CD4-positive, alpha-beta T cell treated with Interferon alpha-2 for 1 hour (primary cell): ENCODE results near the gene BCAS1.

Experiments used
- DNase-seq, 2 donors: peaks; one replicate each; pipeline ENCODE4 v3.0.0-alpha.2; 2020 to 2022

The BCAS1 gene, protein sequence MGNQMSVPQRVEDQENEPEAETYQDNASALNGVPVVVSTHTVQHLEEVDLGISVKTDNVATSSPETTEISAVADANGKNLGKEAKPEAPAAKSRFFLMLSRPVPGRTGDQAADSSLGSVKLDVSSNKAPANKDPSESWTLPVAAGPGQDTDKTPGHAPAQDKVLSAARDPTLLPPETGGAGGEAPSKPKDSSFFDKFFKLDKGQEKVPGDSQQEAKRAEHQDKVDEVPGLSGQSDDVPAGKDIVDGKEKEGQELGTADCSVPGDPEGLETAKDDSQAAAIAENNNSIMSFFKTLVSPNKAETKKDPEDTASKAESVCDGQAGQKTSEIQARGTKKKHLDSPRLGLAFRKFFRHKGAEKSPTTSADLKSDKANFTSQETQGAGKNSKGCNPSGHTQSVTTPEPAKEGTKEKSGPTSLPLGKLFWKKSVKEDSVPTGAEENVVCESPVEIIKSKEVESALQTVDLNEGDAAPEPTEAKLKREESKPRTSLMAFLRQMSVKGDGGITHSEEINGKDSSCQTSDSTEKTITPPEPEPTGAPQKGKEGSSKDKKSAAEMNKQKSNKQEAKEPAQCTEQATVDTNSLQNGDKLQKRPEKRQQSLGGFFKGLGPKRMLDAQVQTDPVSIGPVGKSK

GRCh38 chr20:54070187-54070987, at the start of gene BCAS1:
Gene BCAS1 (minus strand): TSS chr20:54070594. CDS start chr20:54058718, 11,876 bp downstream.
- DNase-seq = no peak

GRCh38 chr20:54119744-54120143, 49.4 kb upstream of the BCAS1 start:
- DNase-seq = no peak

GRCh38 chr20:54118220-54119001, 48.0 kb upstream of the BCAS1 start:
- DNase-seq = no peak

GRCh38 chr20:54116550-54117235, 46.3 kb upstream of the BCAS1 start:
- no peak for DNase-seq

DNA sequence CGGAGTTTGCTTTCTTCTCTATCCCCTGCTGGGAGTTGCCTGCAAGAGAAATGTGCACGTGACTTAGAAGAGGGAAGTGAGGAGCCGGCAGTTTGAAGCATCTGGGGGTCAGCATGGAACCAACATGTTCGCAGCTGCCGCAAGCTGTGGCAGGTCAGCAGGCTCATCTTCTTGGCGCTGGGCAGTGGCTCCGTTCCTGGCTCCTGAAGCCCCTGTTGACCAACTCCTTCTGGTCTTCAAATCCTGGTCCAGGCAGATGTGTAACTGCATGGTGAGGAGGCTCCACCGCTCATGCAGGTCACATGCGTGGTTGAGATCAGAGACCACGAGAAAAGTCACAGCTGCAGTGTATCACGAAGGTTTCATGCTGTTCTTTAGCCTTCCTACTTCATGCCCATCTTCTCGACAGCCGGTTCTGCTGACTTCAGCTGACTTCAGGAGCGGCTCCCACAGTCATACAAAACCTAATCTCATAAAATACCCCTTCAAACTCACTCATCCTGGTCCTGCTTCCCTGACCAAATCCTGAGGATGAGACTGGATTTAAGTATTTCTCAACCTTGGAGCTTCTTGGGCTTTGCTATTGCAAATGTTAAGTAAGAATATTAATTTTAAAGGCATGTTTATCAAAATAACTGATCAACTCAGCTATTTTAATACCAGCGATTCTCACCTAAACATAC, 44.9 kb upstream of the BCAS1 start:
- no peak for DNase-seq

DNA sequence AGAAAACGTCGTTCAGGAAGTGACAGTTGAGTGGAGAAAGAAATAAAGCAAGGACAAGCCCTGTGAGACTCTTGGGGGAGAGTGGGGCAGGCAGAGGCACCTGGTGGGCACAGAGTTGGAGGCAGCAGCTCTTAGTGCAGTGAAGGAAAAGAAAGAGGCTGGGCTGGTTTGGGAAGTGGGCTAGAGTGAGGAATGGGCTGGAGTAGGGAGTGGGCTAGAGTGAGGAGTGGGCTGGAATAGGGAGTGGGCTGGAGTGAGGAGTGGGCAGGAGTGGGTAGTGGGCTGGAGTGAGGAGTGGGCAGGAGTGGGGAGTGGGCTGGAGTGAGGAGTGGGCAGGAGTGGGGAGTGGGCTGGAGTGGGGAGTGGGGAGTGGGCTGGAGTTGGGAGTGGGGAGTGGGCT, 43.7 kb upstream of the BCAS1 start:
- DNase-seq = no peak

DNA sequence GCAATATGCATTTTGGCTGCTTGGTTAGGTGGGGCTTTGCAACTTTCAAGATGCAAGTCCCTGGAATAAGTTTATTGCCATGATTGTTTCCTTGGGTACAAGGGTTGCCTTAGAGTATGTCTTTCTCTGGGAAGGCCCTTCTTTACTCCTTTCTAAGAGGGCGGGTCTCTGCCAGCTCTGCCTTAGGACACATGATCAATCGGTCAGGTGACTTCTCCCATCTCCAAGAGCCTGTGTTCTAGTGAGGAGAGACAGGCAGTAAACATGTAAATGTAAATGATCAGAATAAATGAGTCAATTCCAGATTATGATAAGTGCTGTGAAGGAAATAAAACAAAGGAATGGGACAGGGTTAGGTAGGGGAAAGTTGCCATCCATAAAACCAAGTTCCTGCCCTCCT, 43.2 kb upstream of the BCAS1 start:
- DNase-seq = no peak

- DNase-seq = no peak
Observed at GRCh38 chr20:54112221-54112884, 42.0 kb upstream of the BCAS1 start.

DNA sequence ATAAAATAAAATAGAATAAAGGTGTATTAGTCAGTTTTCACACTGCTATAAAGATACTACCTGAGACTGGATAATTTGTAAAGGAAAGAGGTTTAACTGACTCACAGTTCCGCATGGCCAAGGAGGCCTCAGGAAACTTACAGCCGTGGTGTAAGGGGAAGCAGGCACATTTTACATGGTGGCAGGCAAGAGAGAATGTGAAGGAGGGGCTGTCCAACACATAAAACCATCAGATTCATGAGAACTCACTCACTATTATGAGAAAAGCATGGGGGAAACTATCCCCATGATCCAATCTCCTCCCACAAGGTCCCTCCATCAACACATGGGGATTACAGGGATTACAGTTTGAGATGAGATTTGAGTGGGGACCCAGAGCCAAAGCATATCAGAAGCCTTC, 41.1 kb upstream of the BCAS1 start:
- DNase-seq = no peak

GRCh38 chr20:54110457-54110856, 40.1 kb upstream of the BCAS1 start:
- DNase-seq = no peak

GRCh38 chr20:54110041-54110440, 39.6 kb upstream of the BCAS1 start:
- DNase-seq = no peak

- DNase-seq = no peak
Observed at GRCh38 chr20:54108817-54109216, 38.4 kb upstream of the BCAS1 start.

DNA sequence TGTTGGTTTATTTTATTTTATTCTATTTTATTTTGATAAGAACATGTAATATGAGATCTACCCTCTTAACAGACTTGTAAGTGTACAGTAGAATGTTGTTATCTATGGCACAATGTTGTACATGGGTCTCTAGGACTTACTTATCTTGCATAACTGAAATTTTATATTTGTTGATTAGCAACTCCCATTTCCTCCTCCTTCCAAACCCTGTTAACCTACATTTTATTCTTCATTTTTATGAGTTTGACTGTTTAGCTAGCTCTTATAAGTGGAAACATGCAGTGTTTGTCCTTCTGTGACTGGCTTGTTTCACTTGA, 37.9 kb upstream of the BCAS1 start:
- DNase-seq = no peak

- no peak for DNase-seq
Observed at GRCh38 chr20:54107600-54108325, 37.4 kb upstream of the BCAS1 start.

- no peak for DNase-seq
Observed at GRCh38 chr20:54107181-54107580, 36.8 kb upstream of the BCAS1 start.

- DNase-seq = no peak
Observed at GRCh38 chr20:54106162-54106561, 35.8 kb upstream of the BCAS1 start.

DNA sequence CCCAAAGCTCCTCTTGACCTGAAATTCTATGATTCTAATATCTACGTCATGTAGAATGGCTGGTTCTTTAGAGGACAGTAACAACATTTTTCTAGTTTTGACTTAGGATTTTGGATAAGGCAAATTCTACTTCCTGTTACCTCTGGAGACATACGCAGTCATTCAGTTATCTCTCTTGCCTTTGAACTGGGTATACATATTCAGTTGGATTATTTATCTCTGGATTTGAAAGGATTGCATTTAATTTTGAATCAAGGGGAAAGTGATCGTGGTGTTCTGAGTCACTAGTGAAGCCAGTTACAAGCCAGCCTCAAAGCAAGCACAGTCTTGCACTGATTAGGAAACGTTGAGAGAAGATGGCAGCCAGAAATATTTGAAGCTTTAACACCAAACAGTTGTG, 35.3 kb upstream of the BCAS1 start:
- DNase-seq = no peak

- no peak for DNase-seq
Observed at GRCh38 chr20:54104781-54105180, 34.4 kb upstream of the BCAS1 start.

DNA sequence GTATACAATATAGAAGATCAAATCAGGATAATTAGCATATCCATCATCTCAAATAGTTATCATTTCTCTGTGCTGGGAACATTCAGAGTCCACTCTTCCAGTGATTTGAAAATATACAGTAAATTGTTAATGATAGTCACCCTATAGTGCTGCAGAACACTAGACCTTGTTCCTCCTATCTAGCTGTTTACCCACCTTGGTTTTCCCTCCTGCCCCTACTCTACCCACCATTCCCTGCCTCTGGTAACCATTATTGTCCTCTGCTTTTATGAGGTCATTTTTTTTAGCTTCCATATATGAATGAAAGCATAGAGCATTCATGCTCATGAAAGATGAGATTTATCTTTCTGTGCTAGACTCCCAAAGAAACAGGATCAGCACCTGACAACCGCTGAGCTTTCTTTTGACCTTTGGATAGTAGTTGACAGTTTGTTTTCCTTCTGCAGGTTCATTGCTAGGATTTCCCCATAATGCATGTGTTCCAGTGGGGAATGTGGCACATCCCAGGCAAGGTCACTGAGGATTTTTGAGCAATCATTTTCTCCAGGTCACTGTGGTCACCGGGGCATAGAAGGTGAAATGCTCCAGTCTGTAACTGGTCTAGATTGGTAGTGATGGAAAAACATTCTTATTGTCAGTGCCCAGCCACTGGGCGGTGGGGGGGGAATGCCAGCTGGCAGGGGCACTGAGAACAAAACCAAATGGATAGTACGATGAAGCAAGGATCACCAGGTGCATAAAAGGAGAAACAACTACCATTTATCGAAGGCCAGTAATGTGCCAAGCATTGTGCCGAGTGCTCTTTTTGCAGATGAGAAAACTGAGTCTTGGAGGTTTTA, 33.6 kb upstream of the BCAS1 start:
- no peak for DNase-seq
